IPS-20b (cell line): ENCODE results near the gene SMAD6.

Source experiments
- H3K27ac ChIP-seq: one replicate; pipeline ENCODE4 v1.5.1; 2013; ENCODE audit warnings: low read length
- H3K27me3 ChIP-seq: 2 replicates; pipeline ENCODE4 v1.6.1; 2013; ENCODE audit warnings: mild to moderate bottlenecking, low read length, inconsistent platforms; ENCODE audit not compliant: insufficient read depth
- H3K36me3 ChIP-seq: 2 replicates; pipeline ENCODE4 v1.6.1; 2013; ENCODE audit warnings: low read depth, mild to moderate bottlenecking, inconsistent platforms, low read length, moderate library complexity; ENCODE audit not compliant: insufficient read depth
- H3K4me1 ChIP-seq: 2 replicates; pipeline ENCODE4 v1.6.1; 2013; ENCODE audit warnings: mild to moderate bottlenecking, control low read depth, inconsistent platforms, low read length, moderate library complexity; ENCODE audit not compliant: insufficient read depth
- H3K4me3 ChIP-seq: 2 replicates; pipeline ENCODE4 v1.5.1; 2013; ENCODE audit warnings: mild to moderate bottlenecking, low read length, inconsistent platforms
- H3K9ac ChIP-seq: 2 replicates; pipeline ENCODE4 v1.6.1; 2013; ENCODE audit warnings: low read depth, mild to moderate bottlenecking, inconsistent platforms, low read length, moderate library complexity
- H3K9me3 ChIP-seq: 2 replicates; pipeline ENCODE4 v1.6.1; 2013; ENCODE audit warnings: mild to moderate bottlenecking, low read depth, low read length, inconsistent platforms; ENCODE audit not compliant: insufficient read depth

SMAD6 gene

GRCh38 chr15:66815318-66815717 lies 113.3 kb downstream of the SMAD6 start:
- no peaks in the 10 kb centered on the region for H3K4me1 ChIP-seq
- H3K4me3 ChIP-seq, result no peak overlapping the region

GRCh38 chr15:66816201-66816600 lies 114.2 kb downstream of the SMAD6 start:
- Histone ChIP-seq H3K9me3 (peaks cover 11% of the 10 kb centered on the region), H3K4me3 (no peak overlapping the region), H3K27me3 (no peaks in the 10 kb centered on the region), H3K9ac (no peak overlapping the region), H3K36me3 (no peaks in the 10 kb centered on the region), H3K4me1 (no peaks in the 10 kb centered on the region), H3K27ac (no peak overlapping the region)

More at GRCh38 chr15:66815318-66815717, 113.3 kb downstream of the SMAD6 start:
- Histone ChIP-seq H3K9ac (no peak overlapping the region), H3K9me3 (peaks cover 11% of the 10 kb centered on the region), H3K27me3 (no peaks in the 10 kb centered on the region), H3K36me3 (no peaks in the 10 kb centered on the region), H3K27ac (no peak overlapping the region)

GRCh38 chr15:66819084-66819483 lies 117.0 kb downstream of the SMAD6 start:
- peaks cover 4% of the 10 kb centered on the region for H3K9me3 ChIP-seq
- H3K4me3 ChIP-seq, result no peak overlapping the region
- H3K9ac ChIP-seq, result no peak overlapping the region
- no peak overlapping the region for H3K27ac ChIP-seq
- H3K4me1 ChIP-seq, result no peaks in the 10 kb centered on the region
- no peaks in the 10 kb centered on the region for H3K36me3 ChIP-seq
- no peaks in the 10 kb centered on the region for H3K27me3 ChIP-seq

DNA sequence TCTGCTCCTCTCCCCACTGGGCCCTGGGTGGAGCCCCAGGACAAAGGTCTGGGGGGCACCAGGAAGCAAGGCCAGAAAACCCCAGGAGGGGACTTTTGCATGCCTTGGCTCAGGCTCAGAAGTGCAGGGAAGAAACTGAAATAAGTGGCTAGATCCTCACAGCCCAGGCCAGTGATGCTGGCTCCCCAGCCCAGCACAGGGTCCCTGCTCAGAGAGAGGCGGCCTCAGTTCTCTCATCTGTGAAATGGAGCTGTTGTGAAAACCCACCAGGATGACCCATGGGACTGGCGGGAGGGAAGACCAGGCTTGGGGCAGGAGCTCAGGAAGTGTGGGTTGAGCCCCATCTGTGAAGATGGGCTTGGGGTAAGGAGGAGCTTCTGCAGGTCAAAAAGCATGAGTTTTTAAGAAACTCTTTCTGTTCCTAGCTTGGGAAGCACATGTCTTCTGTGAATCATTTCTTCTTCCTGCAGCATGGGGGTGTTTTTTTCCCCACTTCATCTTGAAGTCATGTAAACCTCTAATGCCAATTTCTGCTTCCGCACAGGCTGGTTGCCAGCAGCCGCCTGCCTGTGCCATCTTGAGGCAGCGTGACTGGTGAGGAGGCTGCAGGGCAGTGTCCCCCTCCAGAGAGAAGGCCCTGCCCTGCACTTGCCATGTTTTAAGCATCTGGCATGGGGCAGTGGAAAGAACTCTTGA lies 118.6 kb downstream of the SMAD6 start:
- Histone ChIP-seq H3K9me3 (no peaks in the 10 kb centered on the region), H3K27ac (no peak overlapping the region), H3K36me3 (no peaks in the 10 kb centered on the region), H3K9ac (no peak overlapping the region), H3K27me3 (no peaks in the 10 kb centered on the region), H3K4me1 (no peaks in the 10 kb centered on the region), H3K4me3 (no peak overlapping the region)

- Histone ChIP-seq H3K9ac (no peak overlapping the region), H3K36me3 (no peaks in the 10 kb centered on the region)
Observed at GRCh38 chr15:66821307-66821706, 119.3 kb downstream of the SMAD6 start.

GRCh38 chr15:66822114-66822513 lies 120.1 kb downstream of the SMAD6 start:
- H3K9me3 ChIP-seq, result no peaks in the 10 kb centered on the region
- H3K9ac ChIP-seq, result no peak overlapping the region
- H3K27ac ChIP-seq, result no peak overlapping the region
- H3K27me3 ChIP-seq, result no peaks in the 10 kb centered on the region
- H3K4me3 ChIP-seq, result no peak overlapping the region
- no peaks in the 10 kb centered on the region for H3K36me3 ChIP-seq
- peaks cover 6% of the 10 kb centered on the region; the same call in 1 of the 2 replicates for H3K4me1 ChIP-seq

More at GRCh38 chr15:66821307-66821706, 119.3 kb downstream of the SMAD6 start:
- Histone ChIP-seq H3K27me3 (no peaks in the 10 kb centered on the region), H3K9me3 (no peaks in the 10 kb centered on the region), H3K4me1 (no peaks in the 10 kb centered on the region; the same call in 1 of the 2 replicates), H3K27ac (no peak overlapping the region), H3K4me3 (no peak overlapping the region)

GRCh38 chr15:66822576-66822975 lies 120.5 kb downstream of the SMAD6 start:
- no peaks in the 10 kb centered on the region for H3K27me3 ChIP-seq
- no peak overlapping the region for H3K27ac ChIP-seq
- H3K36me3 ChIP-seq, result no peaks in the 10 kb centered on the region
- H3K4me3 ChIP-seq, result no peak overlapping the region
- no peak overlapping the region for H3K9ac ChIP-seq
- peaks cover 10% of the 10 kb centered on the region for H3K4me1 ChIP-seq
- no peaks in the 10 kb centered on the region for H3K9me3 ChIP-seq

- H3K4me3 ChIP-seq, result no peak overlapping the region
- no peaks in the 10 kb centered on the region for H3K27me3 ChIP-seq
- peaks cover 16% of the 10 kb centered on the region for H3K4me1 ChIP-seq
- H3K36me3 ChIP-seq, result no peaks in the 10 kb centered on the region
- H3K9ac ChIP-seq, result no peak overlapping the region
- no peaks in the 10 kb centered on the region for H3K9me3 ChIP-seq
- no peak overlapping the region for H3K27ac ChIP-seq
Observed at GRCh38 chr15:66823601-66824000, 121.6 kb downstream of the SMAD6 start.

- Histone ChIP-seq H3K27me3 (no peaks in the 10 kb centered on the region), H3K4me1 (peaks cover 16% of the 10 kb centered on the region), H3K4me3 (no peak overlapping the region), H3K9ac (no peak overlapping the region), H3K27ac (no peak overlapping the region), H3K36me3 (no peaks in the 10 kb centered on the region), H3K9me3 (no peaks in the 10 kb centered on the region)
Observed at GRCh38 chr15:66824424-66824823, 122.4 kb downstream of the SMAD6 start.

DNA sequence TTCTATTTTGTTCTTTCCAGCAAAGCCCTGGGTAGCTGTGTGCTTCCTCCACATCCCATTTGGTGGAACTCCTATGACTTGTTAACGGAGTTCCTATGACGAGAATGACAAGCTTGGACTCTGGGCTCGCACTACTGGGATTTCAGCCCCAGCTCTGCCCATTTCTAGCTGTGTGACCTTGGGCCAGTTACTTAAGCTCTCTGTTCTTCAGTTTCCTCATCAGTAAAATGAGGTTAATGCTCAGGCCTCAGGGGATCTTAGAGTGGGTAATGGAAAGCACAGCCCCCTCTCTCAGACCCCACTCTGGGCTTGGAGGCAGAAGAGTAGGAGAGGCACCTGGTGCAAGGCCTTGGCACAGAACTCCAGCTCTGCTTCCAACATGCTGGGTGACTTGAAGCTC lies 123.1 kb downstream of the SMAD6 start:
- Histone ChIP-seq H3K9ac (no peak overlapping the region), H3K36me3 (no peaks in the 10 kb centered on the region), H3K4me1 (peaks cover 16% of the 10 kb centered on the region), H3K4me3 (no peak overlapping the region), H3K27me3 (no peaks in the 10 kb centered on the region), H3K9me3 (no peaks in the 10 kb centered on the region), H3K27ac (no peak overlapping the region)

- H3K36me3 ChIP-seq, result no peaks in the 10 kb centered on the region
- no peak overlapping the region for H3K9ac ChIP-seq
- H3K4me1 ChIP-seq, result peaks cover 16% of the 10 kb centered on the region
- no peaks in the 10 kb centered on the region for H3K27me3 ChIP-seq
- H3K4me3 ChIP-seq, result no peak overlapping the region
- H3K27ac ChIP-seq, result no peak overlapping the region
- H3K9me3 ChIP-seq, result no peaks in the 10 kb centered on the region
Observed at GRCh38 chr15:66825731-66826130, 123.7 kb downstream of the SMAD6 start.

GRCh38 chr15:66826507-66826906 lies 124.5 kb downstream of the SMAD6 start:
- Histone ChIP-seq H3K27ac (no peak overlapping the region), H3K4me1 (peaks cover 16% of the 10 kb centered on the region), H3K9me3 (no peaks in the 10 kb centered on the region), H3K36me3 (no peaks in the 10 kb centered on the region), H3K4me3 (no peak overlapping the region), H3K27me3 (no peaks in the 10 kb centered on the region), H3K9ac (no peak overlapping the region)
